ENCODE results near the gene ZDHHC3.
A peak's percentile ranks its signal among the peaks of the same experiment; 100 is the strongest.
"Not testable (repeated sequence)": the region's sequence is repeated elsewhere in the genome, so short reads cannot be mapped to it uniquely, and the experiment has no call there.

Gene ZDHHC3

GRCh38 chr3:44963571-44964325 is 12.2 kb downstream of the ZDHHC3 start:
- DNase-seq, result no peak

GRCh38 chr3:44962621-44963393 is 13.2 kb downstream of the ZDHHC3 start:
- no peak for DNase-seq

DNA sequence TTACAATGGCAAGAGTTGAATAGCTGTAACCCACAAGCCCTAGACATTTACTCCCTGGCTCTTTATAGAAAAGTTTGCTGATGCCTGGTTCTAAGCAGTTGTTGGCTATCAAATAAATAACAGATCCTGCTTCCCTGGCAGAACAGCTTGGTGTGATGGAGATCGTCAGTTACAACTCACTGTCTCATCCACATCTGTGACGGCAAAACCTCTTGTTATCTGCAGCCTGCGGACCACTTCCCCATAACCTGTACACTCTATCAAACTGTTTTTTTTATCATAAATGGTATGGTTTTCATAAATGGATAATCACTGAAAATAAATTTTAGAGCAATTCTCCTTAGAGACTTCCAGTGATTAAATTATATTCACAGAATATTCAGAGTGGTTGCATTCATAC is 14.1 kb downstream of the ZDHHC3 start:
- no peak for DNase-seq

- DNase-seq, result no peak
These were observed 15.5 kb downstream of the ZDHHC3 start for GRCh38 chr3:44960387-44961026.

DNA sequence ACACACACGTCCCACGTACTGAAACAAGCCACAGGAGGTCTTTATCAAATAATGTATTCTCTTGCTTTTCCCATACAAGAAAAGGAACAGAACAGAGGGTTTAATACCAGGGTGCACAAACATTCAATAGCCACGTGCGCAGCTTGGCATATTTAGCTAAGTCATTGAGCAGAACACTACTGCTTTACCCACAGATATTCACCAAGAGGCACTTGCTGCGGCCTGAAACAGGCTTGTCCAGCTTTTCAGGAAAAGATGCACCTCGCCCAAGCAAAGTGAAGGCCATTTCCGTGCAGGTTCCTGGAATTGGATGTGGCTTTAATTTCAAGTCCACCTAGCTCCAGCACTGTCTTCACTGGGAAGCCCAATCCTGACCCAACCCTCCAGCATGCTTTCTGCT is 17.6 kb downstream of the ZDHHC3 start:
- DNase-seq, result no peak

DNA sequence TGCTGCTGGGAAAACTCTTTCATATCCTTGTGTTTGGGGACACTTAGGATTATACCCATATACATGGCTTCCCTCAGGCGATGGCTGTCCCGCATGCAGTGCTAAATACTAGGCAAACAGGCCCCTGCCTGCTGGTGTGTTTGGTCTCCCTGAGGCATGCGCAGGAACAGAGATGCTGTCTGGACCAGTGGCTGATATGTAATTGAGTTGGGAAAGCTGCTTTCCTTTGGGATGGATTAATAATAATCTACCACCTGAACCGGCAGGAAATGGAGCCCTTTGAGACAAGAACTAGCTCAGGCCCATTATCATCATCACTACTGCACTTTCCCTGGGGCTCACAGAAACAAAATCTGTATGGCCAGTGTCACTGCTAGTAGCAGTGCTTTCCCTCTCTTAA is 18.0 kb downstream of the ZDHHC3 start:
- no peak for DNase-seq

DNA sequence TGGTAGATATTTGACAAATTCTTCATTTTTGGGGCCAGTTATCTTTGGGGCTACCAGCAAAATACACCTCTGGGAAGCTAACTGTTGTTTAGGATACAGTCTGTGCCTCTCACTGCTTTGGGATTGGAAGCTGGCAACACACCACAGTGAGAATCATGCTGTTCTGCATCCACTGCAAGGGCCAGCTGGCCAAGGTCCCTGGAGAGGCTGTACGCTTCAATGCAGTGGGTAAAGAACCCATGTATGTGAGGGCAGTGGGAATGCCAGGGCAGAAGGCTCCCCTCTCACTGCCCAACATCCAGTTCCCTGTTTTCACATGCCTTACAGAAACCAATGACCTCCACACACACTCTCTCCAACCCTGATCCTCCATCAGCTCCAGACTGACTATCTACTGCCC is 20.1 kb downstream of the ZDHHC3 start:
- DNase-seq, result no peak

DNA sequence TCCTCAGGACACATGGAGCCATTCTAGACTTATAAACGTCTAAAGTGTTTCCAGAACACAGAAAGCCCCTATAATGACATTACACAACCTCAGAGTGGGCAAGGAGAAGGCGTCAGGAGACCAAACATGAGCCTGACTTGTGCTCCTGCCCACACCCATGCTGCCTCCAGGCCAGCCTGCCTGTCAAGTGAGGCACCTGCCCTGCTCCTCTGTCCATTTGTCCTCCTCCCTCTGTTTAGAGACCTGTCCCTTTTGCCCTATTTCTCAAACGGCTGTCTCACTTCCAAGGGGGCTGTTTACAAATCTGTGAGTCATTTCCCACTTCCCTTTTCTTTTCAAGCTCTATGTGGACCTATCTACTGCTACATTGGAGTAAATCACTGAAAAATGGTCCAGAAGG is 21.0 kb downstream of the ZDHHC3 start:
- peak; percentile 82 for DNase-seq

DNA sequence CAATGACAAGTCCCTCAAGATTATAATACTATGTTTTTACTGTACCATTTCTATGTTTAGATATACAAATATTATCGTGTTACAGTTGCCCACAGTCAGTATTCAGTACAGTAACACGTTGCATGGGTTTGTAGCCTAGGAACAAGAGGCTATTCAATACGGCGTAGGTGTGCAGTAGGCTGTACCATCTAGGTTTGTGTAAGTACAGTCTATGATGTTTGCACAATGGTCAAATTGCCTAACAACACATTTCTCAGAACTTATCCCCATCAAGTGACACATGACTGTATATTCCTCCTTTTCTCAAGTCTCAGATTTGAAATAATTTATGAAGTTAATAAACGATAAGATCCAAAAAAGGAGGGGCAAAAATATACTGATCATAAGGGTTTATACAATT is 21.7 kb downstream of the ZDHHC3 start:
- DNase-seq, result peak; percentile 60

DNA sequence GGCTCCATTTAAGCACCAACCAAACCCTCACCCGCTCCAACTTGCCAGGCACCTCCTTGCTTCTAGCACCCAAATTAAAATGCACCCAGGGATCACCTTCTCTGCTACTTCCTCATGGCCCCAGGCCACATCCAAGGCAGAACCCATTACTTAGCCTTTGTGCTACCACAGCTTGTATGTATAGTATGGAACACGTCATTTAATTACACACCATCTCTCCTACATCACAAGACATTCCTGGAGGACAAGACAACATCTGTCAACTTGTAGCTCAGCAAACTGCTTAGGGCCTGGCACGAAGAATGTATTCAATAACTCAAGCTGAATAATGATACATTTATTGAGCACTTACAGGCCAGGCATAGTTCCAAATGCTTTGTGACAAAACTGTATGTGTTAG is 23.3 kb downstream of the ZDHHC3 start:
- no peak for DNase-seq

DNA sequence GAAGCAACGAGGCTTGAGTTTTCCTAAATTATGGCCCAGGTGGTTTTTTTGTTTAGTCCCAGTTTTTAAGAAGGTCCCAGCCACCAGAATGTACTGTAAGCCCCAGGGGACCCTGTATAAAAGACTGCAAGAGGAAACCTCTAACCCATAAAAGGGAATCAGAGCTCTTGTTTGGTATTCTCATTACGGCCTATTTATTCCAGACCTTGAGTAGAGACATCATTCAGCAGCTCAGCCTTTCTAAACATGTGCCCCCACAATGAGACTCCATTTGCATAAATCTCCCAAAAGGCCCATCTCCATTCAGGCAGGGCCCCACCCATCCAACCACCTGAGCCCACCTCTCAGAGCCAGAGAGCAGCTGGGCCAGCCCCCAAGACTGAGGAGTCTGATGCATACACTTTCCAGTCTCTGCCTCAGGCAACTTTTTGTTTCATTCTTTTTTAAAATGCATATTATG is 25.7 kb downstream of the ZDHHC3 start:
- no peak for DNase-seq

GRCh38 chr3:44949770-44950169 is 26.2 kb downstream of the ZDHHC3 start:
- not testable (repeated sequence) for DNase-seq

- no peak for DNase-seq
These were observed 27.7 kb downstream of the ZDHHC3 start for GRCh38 chr3:44948239-44948638.

GRCh38 chr3:44942202-44942921 is 33.6 kb downstream of the ZDHHC3 start:
- no peak for DNase-seq

GRCh38 chr3:44939581-44940036 is 36.4 kb downstream of the ZDHHC3 start:
- no peak for DNase-seq

DNA sequence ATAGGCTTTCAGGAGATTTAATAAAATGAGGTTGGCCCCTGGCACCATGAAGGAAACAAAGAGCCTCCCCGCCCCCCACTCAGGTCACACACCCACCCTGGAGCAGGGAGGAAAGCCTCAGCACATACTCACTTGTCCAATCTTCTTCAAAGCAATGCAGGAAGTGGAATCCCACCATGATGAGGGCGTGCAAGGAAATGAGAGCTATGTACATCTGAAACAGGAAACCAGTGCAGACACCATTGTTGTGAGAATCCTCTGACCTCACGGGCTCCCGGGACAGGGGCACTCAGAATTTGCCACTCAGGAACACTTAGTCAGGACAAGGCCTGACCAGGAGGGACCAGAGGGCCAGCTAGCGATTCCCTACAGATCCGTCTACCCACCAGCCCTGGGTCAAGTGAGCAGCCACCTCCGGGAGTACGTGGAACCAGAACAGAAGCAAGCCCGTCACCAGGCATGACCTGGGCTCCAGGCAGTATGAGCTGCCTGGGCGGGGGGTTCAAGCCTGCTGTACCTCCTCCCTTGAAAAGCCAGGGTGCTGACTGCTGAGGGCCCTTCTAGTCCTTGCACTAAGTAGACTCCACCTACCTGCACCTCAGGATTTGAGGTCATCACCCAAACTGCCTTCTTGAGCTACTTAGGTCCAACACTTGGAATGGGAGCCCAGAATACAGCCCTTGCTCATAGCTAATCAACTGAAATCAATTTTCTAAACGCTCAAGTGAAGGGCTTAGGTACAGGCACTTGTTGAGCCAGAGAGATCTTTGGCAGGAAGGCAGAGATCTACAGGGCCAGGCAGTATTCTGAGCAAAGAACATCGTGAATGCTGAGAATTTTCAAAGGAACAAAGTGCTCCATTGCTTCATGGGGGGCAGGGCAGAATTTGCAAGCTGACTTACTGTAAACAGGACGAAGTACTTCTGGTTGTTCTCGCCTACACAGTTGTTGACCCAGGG is 42.7 kb downstream of the ZDHHC3 start:
- no peak for DNase-seq

DNA sequence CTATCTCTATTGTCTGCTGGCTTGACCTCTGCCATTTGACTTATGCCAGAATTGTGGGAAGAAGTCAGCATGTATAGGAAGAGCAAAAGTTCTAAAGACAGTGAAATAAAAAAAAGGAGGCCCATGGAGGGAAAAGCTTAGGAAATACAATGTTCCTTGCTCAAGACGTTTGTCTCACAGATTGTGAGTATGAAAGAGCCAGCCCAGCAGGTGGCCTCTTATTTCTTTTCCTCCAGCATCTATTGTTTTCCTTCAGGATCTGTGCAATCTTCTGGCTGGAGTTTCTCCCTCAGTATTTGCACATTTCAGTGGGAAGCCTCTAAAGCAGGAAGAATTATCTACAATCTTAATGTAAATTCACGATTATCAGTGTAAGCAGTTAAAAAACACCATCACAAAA is 43.7 kb downstream of the ZDHHC3 start:
- DNase-seq, result no peak

DNA sequence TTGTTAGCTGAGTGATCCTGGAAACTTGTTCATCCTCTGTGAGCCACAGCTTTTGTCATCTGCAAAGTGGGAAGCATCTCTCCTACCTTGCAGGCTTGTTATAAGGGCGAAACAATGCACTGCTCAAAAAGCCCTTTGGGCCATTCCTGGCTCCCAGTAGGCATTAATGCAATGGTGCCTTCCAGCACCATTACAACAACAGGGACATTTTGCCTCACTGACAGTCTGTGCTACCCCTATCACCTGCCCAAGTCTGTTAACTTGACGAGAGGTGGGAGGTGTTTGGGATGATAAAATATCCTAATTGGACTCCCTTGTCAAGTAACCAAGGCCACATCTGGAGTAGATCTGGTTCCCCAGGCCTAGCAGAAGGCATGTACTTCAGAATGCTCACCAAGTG is 44.2 kb downstream of the ZDHHC3 start:
- no peak for DNase-seq

GRCh38 chr3:44930911-44931310 is 45.1 kb downstream of the ZDHHC3 start:
- no peak for DNase-seq

GRCh38 chr3:44929782-44930181 is 46.2 kb downstream of the ZDHHC3 start:
- no peak for DNase-seq

- no peak for DNase-seq
These were observed 48.6 kb downstream of the ZDHHC3 start for GRCh38 chr3:44927371-44927770.

DNA sequence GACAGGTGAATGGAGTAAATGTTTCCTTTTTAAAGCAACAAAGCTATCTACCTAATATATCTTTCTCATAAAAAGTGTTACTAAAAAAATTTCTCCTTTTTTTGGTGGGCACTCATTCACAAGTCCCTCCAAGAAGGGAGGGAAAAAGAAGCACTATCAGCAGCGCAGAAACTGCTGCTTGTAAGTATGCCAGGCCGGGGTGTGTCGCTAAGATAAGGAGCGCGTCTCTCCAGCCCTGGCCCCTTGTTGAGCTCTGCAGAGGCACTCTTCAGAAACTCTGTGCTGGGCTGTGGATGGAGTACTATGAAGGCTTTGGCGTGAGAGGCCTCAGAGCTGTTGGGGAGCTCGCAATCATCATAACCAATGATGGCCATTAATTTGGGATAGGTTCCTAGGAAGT is 49.1 kb downstream of the ZDHHC3 start:
- no peak for DNase-seq

Data from suppressor macrophage treated with lipopolysaccharide for 4 hours (primary cell).